SK-N-SH treated with all-trans-retinoic acid at 6 μM for 48 hours (cell line): Measurements from ENCODE around the gene ARID3B.

ENCODE experiments used
- ATAC-seq: fragments of 200-7000 bp; cut with Tn5 transposase; 3 replicates; pipeline ENCODE4 v1.9.1; 2020; ENCODE audit warnings: mild to moderate bottlenecking, moderate library complexity
- ARNTL ChIP-seq: fragments of 450-650 bp; formaldehyde crosslinking; IDR thresholded peaks from 2 replicates; pipeline ENCODE4 v1.5.0; 2020; ENCODE audit warnings: low read depth, mild to moderate bottlenecking, moderate library complexity, borderline replicate concordance
- CSDC2 ChIP-seq: fragments of 250-450 bp; sonication (Bioruptor Pico); IDR thresholded peaks from 2 replicates; pipeline ENCODE4 v1.5.0; 2020; ENCODE audit warnings: mild to moderate bottlenecking, moderate library complexity
- CSRNP3 ChIP-seq: fragments of 250-450 bp; sonication (Bioruptor Pico); IDR thresholded peaks from 2 replicates; pipeline ENCODE4 v1.5.1; 2021; ENCODE audit warnings: mild to moderate bottlenecking, moderate library complexity
- ESRRG ChIP-seq: fragments of 250-450 bp; sonication (Bioruptor Pico); IDR thresholded peaks from 2 replicates; pipeline ENCODE4 v1.6.1; 2021; ENCODE audit warnings: mild to moderate bottlenecking
- GLIS3 ChIP-seq: fragments of 250-450 bp; sonication (Bioruptor Pico); IDR thresholded peaks from 2 replicates; pipeline ENCODE4 v1.5.0; 2020; ENCODE audit warnings: mild to moderate bottlenecking, moderate library complexity
- ISL1 ChIP-seq: fragments of 250-450 bp; sonication (Bioruptor Pico); IDR thresholded peaks from 2 replicates; pipeline ENCODE4 v2.1.2; 2022; ENCODE audit warnings: mild to moderate bottlenecking, moderate library complexity
- OSR1 ChIP-seq: fragments of 250-450 bp; sonication (Bioruptor Pico); IDR thresholded peaks from 2 replicates; pipeline ENCODE4 v1.8.0; 2022; ENCODE audit warnings: moderate library complexity, mild to moderate bottlenecking, inconsistent platforms
- POU6F1 ChIP-seq: fragments of 250-450 bp; sonication (Bioruptor Pico); IDR thresholded peaks from 2 replicates; pipeline ENCODE4 v1.8.0; 2021; ENCODE audit warnings: low read depth, mild to moderate bottlenecking, moderate library complexity, borderline replicate concordance
- PPARA ChIP-seq: fragments of 250-450 bp; sonication (Bioruptor Pico); IDR thresholded peaks from 2 replicates; pipeline ENCODE4 v1.5.0; 2020; ENCODE audit warnings: mild to moderate bottlenecking, borderline replicate concordance
- RARB ChIP-seq: fragments of 250-450 bp; sonication (Bioruptor Pico); IDR thresholded peaks from 2 replicates; pipeline ENCODE4 v1.8.0; 2021; ENCODE audit warnings: mild to moderate bottlenecking, moderate library complexity
- TCF4 ChIP-seq: fragments of 250-450 bp; sonication (Bioruptor Pico); IDR thresholded peaks from 2 replicates; pipeline ENCODE4 v1.8.0; 2021; ENCODE audit warnings: mild to moderate bottlenecking, moderate library complexity, borderline replicate concordance
- TOX ChIP-seq: fragments of 250-450 bp; sonication (Bioruptor Pico); IDR thresholded peaks from 2 replicates; pipeline ENCODE4 v1.8.0; 2021; ENCODE audit warnings: mild to moderate bottlenecking, moderate library complexity, borderline replicate concordance
- TSHZ2 ChIP-seq: fragments of 250-450 bp; sonication (Bioruptor Pico); IDR thresholded peaks from 2 replicates; pipeline ENCODE4 v1.5.0; 2020; ENCODE audit warnings: mild to moderate bottlenecking, moderate library complexity
- ZC3H10 ChIP-seq: fragments of 250-450 bp; sonication (Bioruptor Pico); IDR thresholded peaks from 2 replicates; pipeline ENCODE4 v1.5.1; 2021; ENCODE audit warnings: mild to moderate bottlenecking, moderate library complexity
- ZFP3 ChIP-seq: fragments of 250-450 bp; sonication (Bioruptor Pico); IDR thresholded peaks from 2 replicates; pipeline ENCODE4 v1.5.0; 2020; ENCODE audit warnings: mild to moderate bottlenecking, moderate library complexity
- ZFP30 ChIP-seq: fragments of 450-650 bp; formaldehyde crosslinking; IDR thresholded peaks from 2 replicates; pipeline ENCODE4 v1.5.0; 2022; ENCODE audit warnings: mild to moderate bottlenecking, moderate library complexity

Gene ARID3B

GRCh38 chr15:74643665-74644204 is 102.7 kb downstream of the ARID3B start (continued):
- TF ChIP-seq TSHZ2 (CRISPR knock-in tag) = no peak
- TF ChIP-seq PPARA (CRISPR knock-in tag) = no peak
- no peak for TF ChIP-seq TOX (CRISPR knock-in tag)
- TF ChIP-seq ZC3H10 (CRISPR knock-in tag) = no peak

- ATAC-seq = no peak; the same call in 2 of the 3 replicates
Observed at GRCh38 chr15:74646480-74646879, 105.5 kb downstream of the ARID3B start.

More at GRCh38 chr15:74646480-74646879, 105.5 kb downstream of the ARID3B start:
- TF ChIP-seq TCF4 (CRISPR knock-in tag) (no peak), PPARA (CRISPR knock-in tag) (no peak), ARNTL (CRISPR knock-in tag) (no peak), GLIS3 (CRISPR knock-in tag) (no peak), ZFP30 (CRISPR knock-in tag) (no peak), ISL1 (CRISPR knock-in tag) (no peak), POU6F1 (CRISPR knock-in tag) (no peak), TSHZ2 (CRISPR knock-in tag) (no peak), CSDC2 (CRISPR knock-in tag) (no peak), RARB (CRISPR knock-in tag) (no peak), CSRNP3 (no peak), ZFP3 (CRISPR knock-in tag) (no peak), OSR1 (CRISPR knock-in tag) (no peak), ESRRG (CRISPR knock-in tag) (no peak)
